Psoas muscle (tissue), 8 donors: ENCODE results near the gene SMIM3. TPM values are rescaled to one million over a fixed set of nuclear protein-coding genes. Genes with fewer than 3 reads are reported as not detected.

Experiments
- ATAC-seq, 4 donors: fragments of 200-7000 bp; cut with Tn5 transposase; one replicate each; pipeline ENCODE4 v1.9.1; 2020; ENCODE audit warnings: moderate library complexity in 3 of 4, mild to moderate bottlenecking in 2 of 4
- DNase-seq, 2 donors: peaks; one replicate each; pipeline ENCODE4 v3.0.0-alpha.2; 2020
- H3K27ac ChIP-seq: fragments of 200-600 bp; one replicate; pipeline ENCODE4 v1.8.0; 2022
- H3K27me3 ChIP-seq, 3 donors: fragments of 200-600 bp in 1 of 3; one replicate each; pipeline versions ENCODE4 v1.6.1 to v1.8.0; 2013 to 2022; ENCODE audit warnings: low read length in 2 of 3, mild to moderate bottlenecking in 2 of 3, moderate library complexity in 1 of 3; ENCODE audit not compliant: insufficient read depth in 3 of 3
- H3K36me3 ChIP-seq, 2 donors: fragments of 200-600 bp in 1 of 2; one replicate each; pipeline versions ENCODE4 v1.6.1 to v1.8.0; 2013 to 2022; ENCODE audit warnings: low read depth in 1 of 2, mild to moderate bottlenecking in 1 of 2, moderate library complexity in 1 of 2; ENCODE audit not compliant: insufficient read depth in 1 of 2
- H3K4me1 ChIP-seq: fragments of 200-600 bp; one replicate; pipeline ENCODE4 v1.8.0; 2022
- H3K4me3 ChIP-seq: fragments of 200-600 bp; one replicate; pipeline ENCODE4 v1.8.0; 2022; ENCODE audit warnings: mild to moderate bottlenecking
- H3K9me3 ChIP-seq: fragments of 200-600 bp; one replicate; pipeline ENCODE4 v1.8.0; 2022
- CTCF ChIP-seq: fragments of 200-600 bp; IDR thresholded peaks from one replicate; pipeline ENCODE4 v1.8.0; 2022; ENCODE audit warnings: antibody characterized with exemption
- WGBS, 3 donors: extraction: QIAGEN DNeasy Blood & Tissue Kit; methylation state at CpG; one replicate each; pipeline versions ENCODE4 v1.1.6 to v1.1.7; 2013; 5-methylcytosine and 5-hydroxymethylcytosine counted together
- intact Hi-C, 2 donors: fragments of 100-400 bp; cut with DNase I; formaldehyde crosslinking; loops; one replicate each; pipeline versions ENCODE4 v1.11.0 to v1.14.2; 2022
- long read RNA-seq, 2 donors: library from polyadenylated mRNA; unstranded; transcript quantifications; one replicate each; pipeline ENCODE4 v2.0.0, GENCODE V29; 2021
- polyA plus RNA-seq, 3 donors: library from polyadenylated mRNA; stranded (reverse); fragments of 200-250 nt; gene quantifications; one replicate each; pipeline ENCODE4 v1.2.3, GENCODE V29; 2013
- total RNA-seq, 4 donors: library from RNA; stranded (reverse); fragmentation: NEBNext Ultra II Directional in 2 of 4; extraction: Animal tissue kit (Norgen Biotek cat#: 25700) in 2 of 4; gene quantifications; one replicate each; pipeline versions ENCODE4 v1.2.1 to v1.2.4, GENCODE V29; 2021 to 2023
- donor health status: healthy with polysubstance abuse.
- donor health status: DM: no; HTN: no; CAD: no; lungs with moderate emphysema.
- donor health status: Bipolar disorder and iron deficiency.
- donor health status: healthy.
- donor health status: DM: yes; HTN: yes; CAD: no.
- donor health status: DM: no; HTN: no; CAD: no.
- donor health status: DM: no; HTN: no; CAD: no.
- donor health status: DM: yes; HTN: yes; CAD: no.

Gene SMIM3
- total RNA-seq (1 to 10 TPM; 6.4 to 7.0 (median 6.8) TPM), polyA plus RNA-seq (10 to 100 TPM in 1 of 3 donors, 1 to 10 TPM in 2; 9.6 to 25.5 (median 9.6) TPM)
- long read RNA-seq, donor 1, transcript SMIM3-201 (2 exons, 2,332 nt) = major isoform, 7 of 7 reads
- long read RNA-seq, donor 1, partial matches to known transcripts = 0 of 7 reads
- long read RNA-seq, donor 1, other reads (novel, unspliced or antisense) = 0 of 7 reads
- long read RNA-seq, donor 2, transcript SMIM3-201 (2 exons, 2,332 nt) = major isoform, 18 of 19 reads
- long read RNA-seq, donor 2, partial matches to known transcripts = 0 of 19 reads
- long read RNA-seq, donor 2, other reads (novel, unspliced or antisense) = 1 of 19 reads

GRCh38 chr5:150778517-150779396 is at the start of gene SMIM3:
Gene SMIM3, plus strand, starts transcription at chr5:150778757. Its CDS starts 16,684 bp downstream, at chr5:150795441.
- peak; percentile 85 to 91 for DNase-seq
- intact Hi-C loops = loop anchor here in 1 of 2 donors (10.0 kb wide), 1 partner anchor 674 kb away; no protein-coding TSS in a partner anchor
- Histone ChIP-seq H3K36me3 (no peaks in the 10 kb centered on the region), H3K27ac (peak within 1 kb of the TSS; percentile 79), H3K4me3 (peak within 1 kb of the TSS; percentile 79), H3K4me1 (peaks cover 11% of the 10 kb centered on the region), H3K9me3 (no peaks in the 10 kb centered on the region), H3K27me3 (no peaks in the 10 kb centered on the region)
- peak; percentile 73 to 85 (median 80) for ATAC-seq
- peak; percentile 4 for TF ChIP-seq CTCF
- WGBS, 3 donors = 0 to 1% (median 0%) methylated on average over 57 to 59 of the region's 59 CpGs

GRCh38 chr5:150729859-150730258 is 48.7 kb upstream of the SMIM3 start:
- intact Hi-C loops = no loop called here
- Histone ChIP-seq H3K9me3 (no peaks in the 10 kb centered on the region), H3K4me1 (peaks cover 7% of the 10 kb centered on the region), H3K27ac (no peak overlapping the region), H3K27me3 (no peaks in the 10 kb centered on the region), H3K4me3 (no peak overlapping the region), H3K36me3 (peaks cover 0 to 84% of the 10 kb centered on the region in 2 donors)
- WGBS, 3 donors = 83 to 94% (median 84%) methylated on average over 4 of the region's 4 CpGs
- TF ChIP-seq CTCF = no peak
- no peak for DNase-seq
- ATAC-seq = peak in 1 of 4 donors; percentile 45

- Histone ChIP-seq H3K9me3 (no peaks in the 10 kb centered on the region), H3K4me3 (no peak overlapping the region), H3K4me1 (peaks cover 14% of the 10 kb centered on the region), H3K36me3 (peaks cover 0 to 65% of the 10 kb centered on the region in 2 donors), H3K27me3 (no peaks in the 10 kb centered on the region), H3K27ac (no peak overlapping the region)
- TF ChIP-seq CTCF = no peak
- WGBS, 3 donors = 91 to 92% (median 91%) methylated on average over 6 of the region's 6 CpGs
- intact Hi-C loops = no loop called here
- ATAC-seq = no peak
- DNase-seq = no peak
These were observed 46.8 kb upstream of the SMIM3 start for GRCh38 chr5:150731669-150732242.

- WGBS, 3 donors = 86 to 95% (median 87%) methylated on average over 7 of the region's 7 CpGs
- intact Hi-C loops = loop anchor here in 1 of 2 donors (2.0 kb wide), 1 partner anchor 20 kb away; no protein-coding TSS in a partner anchor
- ATAC-seq (peak; percentile 55 to 74 (median 56)), DNase-seq (peak; percentile 47 to 65)
- TF ChIP-seq CTCF = no peak
- no peaks in the 10 kb centered on the region for H3K9me3 ChIP-seq
- H3K4me1 ChIP-seq = peaks cover 36% of the 10 kb centered on the region
- peaks cover 0 to 37% of the 10 kb centered on the region in 2 donors for H3K36me3 ChIP-seq
- H3K27me3 ChIP-seq = no peaks in the 10 kb centered on the region
- H3K27ac ChIP-seq = peak overlapping the region; percentile 21
- H3K4me3 ChIP-seq = no peak overlapping the region
These were observed 43.8 kb upstream of the SMIM3 start for GRCh38 chr5:150734579-150735384.
